Stimulated activated CD8-positive, alpha-beta memory T cell treated with anti-CD3 and anti-CD28 coated beads, Interleukin-7, amount 100 ng/mL, for 48 hours (primary cell): Measurements from ENCODE around the gene GSTM2.
"Not testable (repeated sequence)": the region's sequence is repeated elsewhere in the genome, so short reads cannot be mapped to it uniquely, and the experiment has no call there.

Experiments used
- DNase-seq, 2 donors: peaks; one replicate each; pipeline ENCODE4 v3.0.0-alpha.2; 2020; ENCODE audit warnings: low read depth in 1 of 2; ENCODE audit errors: extremely low read depth in 1 of 2

GSTM2 gene

GRCh38 chr1:109643385-109644230 lies 24.2 kb upstream of the GSTM2 start:
- peak; percentile 71 to 77 for DNase-seq

- DNase-seq, result no peak
These were observed 23.2 kb upstream of the GSTM2 start for GRCh38 chr1:109644670-109645069.

GRCh38 chr1:109649491-109649914 lies 18.4 kb upstream of the GSTM2 start:
- DNase-seq, result no peak

- no peak for DNase-seq
These were observed 17.2 kb upstream of the GSTM2 start for GRCh38 chr1:109650609-109651008.

DNA sequence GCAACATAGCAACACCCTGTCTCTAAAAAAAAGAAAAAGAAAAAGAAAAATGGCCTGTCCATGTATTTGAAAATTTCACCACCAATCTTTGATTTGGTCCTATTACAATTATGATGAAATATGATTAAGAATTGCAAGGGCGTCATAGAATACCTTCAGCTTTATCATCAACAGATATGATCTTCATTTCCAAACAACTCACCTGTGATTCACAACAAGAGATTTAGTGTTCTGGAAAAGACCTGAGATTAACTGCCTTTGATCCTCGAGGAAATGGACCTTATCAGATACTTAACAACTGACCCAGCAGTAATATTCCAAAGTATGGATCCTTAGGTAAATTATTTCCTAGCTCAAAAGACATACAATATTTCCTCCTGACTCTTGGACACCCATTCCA lies 15.5 kb upstream of the GSTM2 start:
- DNase-seq, result no peak

GRCh38 chr1:109653306-109653705 lies 14.6 kb upstream of the GSTM2 start:
- no peak for DNase-seq

DNA sequence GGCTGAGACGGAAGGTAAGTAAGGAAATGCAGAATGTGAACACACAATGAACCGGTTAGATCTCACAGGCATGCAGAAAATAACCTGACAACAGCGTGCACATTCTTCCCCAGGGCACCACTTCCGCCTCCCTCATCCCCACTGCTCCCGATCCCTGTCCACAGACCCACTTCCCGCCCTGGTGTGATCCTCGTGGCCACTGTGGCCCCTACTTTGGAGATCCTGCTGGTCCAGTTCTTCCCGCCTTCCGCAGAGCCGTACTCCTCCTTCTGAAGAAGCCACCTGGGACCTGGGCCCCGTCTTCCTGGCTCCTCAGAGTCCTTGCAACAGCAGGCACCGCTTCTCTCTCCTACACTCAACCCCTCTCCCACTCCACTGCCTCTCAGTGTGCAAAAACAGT lies 13.3 kb upstream of the GSTM2 start:
- no peak for DNase-seq

DNA sequence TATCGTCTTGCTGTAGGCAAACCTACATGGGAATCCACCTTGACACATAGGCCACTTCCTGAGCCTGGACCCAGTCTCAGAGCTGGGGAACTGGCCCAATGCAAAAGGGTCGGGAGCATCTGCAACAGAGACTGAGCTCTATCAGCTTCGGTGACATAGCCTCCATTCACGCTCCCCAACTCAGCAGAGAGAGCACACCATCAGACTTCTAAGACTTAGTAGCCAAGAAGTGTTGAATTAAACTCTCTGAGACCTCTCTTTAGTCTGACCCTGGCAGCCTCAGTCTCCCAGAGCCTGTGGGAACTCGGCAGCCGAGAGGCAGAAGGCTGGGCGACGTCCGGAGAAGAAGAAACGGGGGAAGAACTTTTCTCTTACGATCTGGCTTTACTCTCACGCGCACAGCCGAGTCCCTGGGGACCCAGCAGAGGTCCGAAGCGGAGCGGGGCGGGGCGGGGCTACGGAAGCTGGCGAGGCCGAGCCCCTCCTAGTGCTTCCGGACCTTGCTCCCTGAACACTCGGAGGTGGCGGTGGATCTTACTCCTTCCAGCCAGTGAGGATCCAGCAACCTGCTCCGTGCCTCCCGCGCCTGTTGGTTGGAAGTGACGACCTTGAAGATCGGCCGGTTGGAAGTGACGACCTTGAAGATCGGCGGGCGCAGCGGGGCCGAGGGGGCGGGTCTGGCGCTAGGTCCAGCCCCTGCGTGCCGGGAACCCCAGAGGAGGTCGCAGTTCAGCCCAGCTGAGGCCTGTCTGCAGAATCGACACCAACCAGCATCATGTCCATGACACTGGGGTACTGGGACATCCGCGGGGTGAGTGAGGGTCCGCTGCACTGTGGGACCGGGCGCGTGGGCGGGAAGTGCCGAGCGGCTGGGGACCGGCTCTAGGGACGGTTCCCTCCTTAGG lies 12.0 kb upstream of the GSTM2 start, which contains the start of gene GSTM4:
Gene GSTM4, plus strand, starts transcription at position 485 of the 905 bp plus-strand sequence. Its CDS starts 291 bp downstream, at position 776.
- peak; percentile 50 to 66 for DNase-seq

DNA sequence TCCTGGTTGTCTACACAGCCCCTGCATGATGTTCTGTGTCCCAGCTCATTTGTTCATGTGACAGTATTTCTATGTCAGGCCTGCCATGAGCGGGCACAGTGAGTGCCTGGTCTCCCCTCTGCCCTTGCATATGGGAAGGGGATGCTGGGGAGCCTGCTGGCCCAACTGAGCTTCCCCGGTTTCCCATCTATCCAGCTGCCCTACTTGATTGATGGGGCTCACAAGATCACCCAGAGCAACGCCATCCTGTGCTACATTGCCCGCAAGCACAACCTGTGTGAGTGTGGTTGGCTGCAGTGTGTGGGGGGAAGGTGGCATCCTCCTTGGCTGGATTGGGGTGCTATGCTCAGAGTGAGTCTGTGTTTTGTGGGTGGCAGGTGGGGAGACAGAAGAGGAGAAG lies 10.5 kb upstream of the GSTM2 start:
- no peak for DNase-seq

DNA sequence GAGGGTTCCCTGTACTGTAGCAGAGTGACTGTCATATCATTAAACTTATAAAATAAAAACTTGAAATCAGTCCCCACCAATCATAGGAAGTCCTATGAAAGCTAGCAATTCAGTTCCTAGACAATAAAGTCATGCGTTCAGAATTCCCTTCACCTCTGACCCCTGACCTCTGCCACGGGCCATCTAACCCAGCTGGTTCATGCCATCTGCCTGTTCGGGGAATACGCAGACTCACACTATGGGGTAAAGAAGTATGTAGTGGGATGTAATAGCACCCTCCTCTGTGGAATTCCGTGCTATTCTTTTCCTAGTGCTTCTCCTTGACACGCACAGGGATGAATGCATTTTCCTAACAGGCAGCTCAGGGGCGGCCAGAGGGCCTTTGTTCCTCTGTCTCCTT lies 9.9 kb upstream of the GSTM2 start:
- DNase-seq, result no peak

- no peak for DNase-seq
These were observed 9.3 kb upstream of the GSTM2 start for GRCh38 chr1:109658533-109659042.

DNA sequence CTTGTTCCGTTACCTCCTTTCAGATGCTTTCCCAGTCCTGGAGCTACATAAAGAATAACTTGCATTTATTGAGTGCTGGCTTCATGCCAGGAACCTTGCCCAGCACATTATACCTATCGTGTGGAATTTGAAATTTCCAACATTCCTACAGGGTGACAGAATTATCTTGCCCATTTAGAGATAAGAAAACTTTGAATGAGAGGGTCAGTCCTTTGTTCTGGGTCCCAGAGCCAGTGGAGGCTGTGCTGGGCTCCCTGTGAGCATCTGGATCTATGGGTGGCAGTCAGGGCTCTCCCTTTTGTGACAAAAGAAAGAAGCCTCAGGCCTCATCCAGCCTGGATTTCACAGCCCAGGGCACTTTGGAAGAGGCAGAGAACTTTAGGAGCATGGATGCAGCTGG lies 8.7 kb upstream of the GSTM2 start:
- no peak for DNase-seq

DNA sequence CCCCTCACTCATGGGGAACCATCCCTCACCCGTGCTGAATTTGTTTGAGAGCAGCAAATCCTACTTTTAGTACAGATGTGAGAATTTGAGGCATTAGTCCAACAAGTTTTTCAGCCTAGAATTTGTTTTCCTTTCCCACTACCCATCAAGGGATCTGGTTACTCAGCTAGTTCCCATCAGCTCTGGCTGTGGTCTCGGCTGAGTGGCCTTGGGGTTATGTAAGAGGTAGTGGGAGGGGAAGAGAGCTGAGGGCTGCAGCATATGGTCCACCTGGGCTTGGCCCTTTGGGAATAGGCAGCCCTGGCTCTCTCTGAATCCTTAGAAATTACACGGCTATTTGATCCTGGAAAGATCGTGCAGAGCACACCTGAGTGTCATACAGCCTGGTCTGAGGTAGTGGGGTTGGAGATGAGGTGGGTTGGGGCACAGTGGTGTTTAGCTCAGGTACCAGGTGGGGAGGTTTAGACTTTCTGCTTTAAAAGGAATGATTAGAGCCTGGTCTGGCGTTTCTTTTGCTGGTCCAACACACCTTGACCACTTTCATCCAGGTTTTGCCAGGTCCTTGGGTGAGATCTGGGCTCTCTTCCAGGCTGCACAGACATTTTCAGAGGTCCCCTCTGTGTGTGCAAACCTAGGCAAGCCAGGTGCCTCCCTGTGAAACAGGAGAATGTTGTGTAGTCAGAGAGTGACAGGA lies 7.7 kb upstream of the GSTM2 start:
- no peak for DNase-seq

GRCh38 chr1:109660691-109661026 lies 7.2 kb upstream of the GSTM2 start:
- DNase-seq, result not testable (repeated sequence)

DNA sequence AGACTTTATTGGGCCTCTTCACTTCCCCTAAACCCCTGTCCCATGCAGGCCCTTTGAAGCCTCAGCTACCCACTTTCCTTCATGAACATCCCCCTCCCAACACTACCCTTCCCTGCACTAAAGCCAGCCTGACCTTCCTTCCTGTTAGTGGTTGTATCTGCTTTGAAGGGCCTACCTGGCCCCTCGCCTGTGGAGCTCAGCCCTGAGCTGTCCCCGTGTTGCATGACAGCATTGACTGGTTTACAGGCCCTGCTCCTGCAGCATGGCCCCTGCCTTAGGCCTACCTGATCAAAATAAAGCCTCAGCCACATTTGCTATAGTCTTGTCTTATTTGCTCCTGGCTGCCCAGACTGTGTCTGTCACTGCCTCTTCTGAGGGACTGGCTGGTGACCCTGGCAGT lies 6.5 kb upstream of the GSTM2 start:
- DNase-seq, result no peak

- no peak for DNase-seq
These were observed 3.2 kb upstream of the GSTM2 start for GRCh38 chr1:109664671-109665070.

DNA sequence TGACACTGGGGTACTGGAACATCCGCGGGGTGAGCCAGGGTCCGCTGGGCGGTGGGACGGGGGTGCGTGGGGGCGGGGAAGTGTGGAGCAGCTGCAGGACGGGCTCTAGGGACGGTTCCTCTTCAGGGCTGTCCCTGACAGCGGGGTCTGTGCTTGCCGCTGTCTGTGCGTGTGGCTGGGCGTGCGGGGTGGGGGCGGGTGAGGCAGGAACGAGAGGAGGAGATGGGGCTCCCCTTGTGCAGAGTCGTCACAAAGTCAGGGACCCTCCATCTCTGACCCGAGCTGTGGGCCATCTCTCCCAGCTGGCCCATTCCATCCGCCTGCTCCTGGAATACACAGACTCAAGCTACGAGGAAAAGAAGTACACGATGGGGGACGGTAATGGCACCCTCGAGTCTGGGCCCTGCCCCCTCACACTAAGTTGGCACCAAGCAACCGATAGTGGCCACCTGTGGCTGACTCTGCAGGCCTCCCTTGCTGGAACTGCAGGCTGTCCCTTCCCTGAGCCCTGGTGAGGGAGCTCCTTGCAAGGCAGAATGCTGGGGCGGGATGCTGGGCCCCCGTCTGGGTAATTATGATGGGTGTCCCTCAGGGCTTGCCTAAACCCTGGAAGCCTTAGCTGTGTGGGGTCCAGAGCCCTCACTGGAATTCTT lies 392 bp downstream of the GSTM2 start:
- DNase-seq, result no peak

- DNase-seq, result peak in 1 of 2 donors; percentile 8
These were observed 1.5 kb downstream of the GSTM2 start for GRCh38 chr1:109669246-109669948.

DNA sequence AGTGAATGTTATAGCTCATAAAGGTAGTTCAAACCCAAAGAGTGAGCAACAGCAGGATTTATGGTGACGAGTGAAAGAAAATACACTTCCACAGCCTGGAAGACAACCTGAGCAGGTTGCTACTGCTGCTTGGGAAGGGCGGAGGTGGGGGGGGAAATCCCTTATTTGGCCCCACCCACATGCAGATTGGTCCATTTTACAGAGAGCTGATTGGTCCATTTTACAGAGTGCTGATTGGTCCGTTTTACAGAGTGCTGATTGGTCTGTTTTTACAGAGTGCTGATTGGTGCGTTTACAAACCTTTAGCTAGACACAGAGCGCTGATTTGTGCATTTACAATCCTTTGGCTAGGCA lies 2.1 kb downstream of the GSTM2 start:
- DNase-seq, result not testable (repeated sequence)

DNA sequence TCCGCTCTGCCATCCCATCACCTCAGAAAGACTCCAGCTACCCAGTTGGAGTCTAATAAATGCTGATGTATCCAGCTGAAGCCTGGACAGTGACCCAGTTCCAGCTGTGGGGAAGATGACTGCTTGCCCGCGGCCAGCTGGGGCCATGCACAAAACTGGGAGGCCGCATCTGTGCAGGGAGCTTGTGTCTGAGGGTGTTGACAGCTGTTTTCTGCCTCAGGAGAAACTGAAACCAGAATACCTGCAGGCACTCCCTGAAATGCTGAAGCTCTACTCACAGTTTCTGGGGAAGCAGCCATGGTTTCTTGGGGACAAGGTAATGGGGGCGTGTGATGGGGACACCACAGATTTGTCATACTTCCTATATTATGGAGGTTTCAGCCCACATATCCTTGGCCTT lies 3.2 kb downstream of the GSTM2 start:
- DNase-seq, result no peak
